ENCODE data around the gene TUBG2. TPM values are rescaled to one million over a fixed set of nuclear protein-coding genes. Genes with fewer than 3 reads are reported as not detected.

Gene TUBG2
- 25.5 TPM for total RNA-seq

DNA sequence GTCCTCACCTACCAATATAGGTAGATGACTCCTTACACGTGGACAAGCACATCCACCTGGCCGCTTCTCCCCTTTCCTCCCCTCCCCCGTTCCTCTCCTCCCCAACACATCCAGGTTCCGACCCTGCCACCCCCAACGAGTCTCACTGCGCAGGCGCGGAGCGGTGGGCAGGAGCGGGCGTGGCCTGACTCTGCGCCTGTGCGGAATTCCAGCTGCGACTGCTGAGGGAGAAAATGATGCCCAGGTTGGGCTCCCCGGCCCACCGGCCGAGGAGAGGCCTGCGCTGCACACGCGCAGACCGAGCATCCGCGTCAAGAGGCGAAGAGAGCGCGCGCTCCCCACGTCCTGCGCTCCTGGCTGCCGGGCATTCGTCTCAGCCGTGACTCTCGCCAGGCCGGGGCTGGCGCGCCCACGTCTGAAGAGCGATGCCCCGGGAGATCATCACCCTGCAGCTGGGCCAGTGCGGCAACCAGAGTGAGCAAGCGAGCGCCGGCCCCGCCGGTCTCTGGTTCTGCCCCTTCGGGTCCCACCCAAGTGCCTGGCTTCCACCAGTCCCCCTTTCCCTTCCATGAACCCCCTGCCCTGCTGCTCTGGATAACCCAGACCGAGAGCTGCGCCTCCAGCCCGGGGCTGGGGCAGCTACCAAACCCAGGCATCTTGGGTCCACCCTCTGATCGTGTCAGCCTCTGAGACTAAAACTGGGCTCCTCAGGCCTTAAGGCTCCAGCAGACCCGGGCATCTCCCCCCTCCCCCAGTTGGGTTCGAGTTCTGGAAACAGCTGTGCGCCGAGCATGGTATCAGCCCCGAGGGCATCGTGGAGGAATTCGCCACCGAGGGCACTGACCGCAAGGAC, at the start of gene TUBG2:
TSS of gene TUBG2 (plus strand) at position 206 of the 853 bp plus-strand sequence. CDS start at position 426, 220 bp downstream.

GRCh38 chr17:42676424-42677011, 17.4 kb downstream of the TUBG2 start, which contains the start of gene PLEKHH3:
Gene PLEKHH3 (minus strand): TSS chr17:42676994. CDS start chr17:42676563, 431 bp downstream.

GRCh38 chr17:42681976-42682721, 23.1 kb downstream of the TUBG2 start, which contains the start of gene CNTNAP1:
Gene CNTNAP1 (plus strand): TSS chr17:42682531. CDS start chr17:42682830, 299 bp downstream.

Small RNA genes lying within 50 kb of the gene (small RNA-seq; reads per million reads assigned to genes)
- not detected for gene MIR6780A (ENCODE audit: low replicate concordance)

Other genes with a start within 250 kb of the TUBG2 start
- gene CAVIN1, start 236.0 kb upstream of the TUBG2 start, total RNA-seq = 111 TPM
- 61.6 TPM for gene ATP6V0A1, start 200.4 kb upstream of the TUBG2 start, total RNA-seq
- gene NAGLU, start 123.0 kb upstream of the TUBG2 start, total RNA-seq = 33.8 TPM
- 2.3 TPM for gene HSD17B1, start 106.4 kb upstream of the TUBG2 start, total RNA-seq
- gene COASY, start 97.1 kb upstream of the TUBG2 start, total RNA-seq = 31.4 TPM
- gene MLX, start 92.2 kb upstream of the TUBG2 start, total RNA-seq = 29.0 TPM
- 3.2 TPM for gene PSMC3IP, start 81.6 kb upstream of the TUBG2 start, total RNA-seq
- gene RETREG3, start 49.9 kb upstream of the TUBG2 start, total RNA-seq = 65.3 TPM
- 21.4 TPM for gene TUBG1, start 49.6 kb upstream of the TUBG2 start, total RNA-seq
- 34.7 TPM for gene PLEKHH3, start 17.7 kb downstream of the TUBG2 start, total RNA-seq
- gene CCR10, start 22.6 kb downstream of the TUBG2 start, total RNA-seq = 2.2 TPM
- gene CNTNAP1, start 23.2 kb downstream of the TUBG2 start, total RNA-seq = 13.6 TPM
- 32.3 TPM for gene EZH1, start 85.8 kb downstream of the TUBG2 start, total RNA-seq
- 34.9 TPM for gene RAMP2, start 101.9 kb downstream of the TUBG2 start, total RNA-seq
- 65.6 TPM for gene VPS25, start 114.2 kb downstream of the TUBG2 start, total RNA-seq
- gene WNK4, start 121.3 kb downstream of the TUBG2 start, total RNA-seq = 11.4 TPM
- gene COA3, start 139.4 kb downstream of the TUBG2 start, total RNA-seq = 108 TPM
- gene CNTD1, start 139.6 kb downstream of the TUBG2 start, total RNA-seq = 0.18 TPM
- gene BECN1, start 165.0 kb downstream of the TUBG2 start, total RNA-seq = 126 TPM
- 36.5 TPM for gene PSME3, start 174.1 kb downstream of the TUBG2 start, total RNA-seq
- gene AOC2, start 185.3 kb downstream of the TUBG2 start, total RNA-seq = 1.6 TPM
- 9.6 TPM for gene AOC3, start 191.9 kb downstream of the TUBG2 start, total RNA-seq
- gene G6PC1, start 241.5 kb downstream of the TUBG2 start, total RNA-seq = 6.0 TPM